RWPE1 (cell line): ENCODE measurements around the gene ARIH2.

Source experiments
- CTCF ChIA-PET: fragments of 350-600 bp; sonication (Branson Sonifier 250); formaldehyde crosslinking; extraction: SDS; loops from one replicate; lab custom pipeline; 2021; lab: Yijun Ruan, JAX
- POLR2A ChIA-PET: fragments of 400-600 bp; formaldehyde crosslinking; extraction: SDS; loops from one replicate; lab custom pipeline; 2020; ENCODE audit warnings: antibody characterized with exemption; ENCODE audit not compliant: low non-redundant PET; lab: Yijun Ruan, JAX
- DNase-seq: peaks from one replicate; pipeline ENCODE4 v3.0.0; 2012; ENCODE audit warnings: low spot score
- H3K27ac ChIP-seq: fragments of 450-650 bp; 2 replicates; pipeline ENCODE4 v1.5.1; 2017
- CTCF ChIP-seq: fragments of 450-650 bp; conservative IDR thresholded peaks from 2 replicates; pipeline ENCODE4 v1.5.1; 2017; ENCODE audit warnings: low read depth, mild to moderate bottlenecking

The ARIH2 gene

GRCh38 chr3:48927928-48928327 is 9.3 kb downstream of the ARIH2 start:
- DNase-seq, result no peak
- no peak for TF ChIP-seq CTCF
- POLR2A ChIA-PET, result no interaction called here
- CTCF ChIA-PET, result no interaction called here
- no peak overlapping the region for H3K27ac ChIP-seq

GRCh38 chr3:48928679-48929078 is 10.0 kb downstream of the ARIH2 start:
- ChIA-PET POLR2A (no interaction called here), CTCF (no interaction called here)
- no peak for DNase-seq
- no peak overlapping the region for H3K27ac ChIP-seq
- no peak for TF ChIP-seq CTCF

GRCh38 chr3:48929358-48930035 is 10.9 kb downstream of the ARIH2 start:
- H3K27ac ChIP-seq, result no peak overlapping the region
- POLR2A ChIA-PET, result no interaction called here
- DNase-seq, result no peak
- TF ChIP-seq CTCF, result no peak
- CTCF ChIA-PET, result no interaction called here

- ChIA-PET POLR2A (no interaction called here), CTCF (no interaction called here)
- no peak overlapping the region for H3K27ac ChIP-seq
- DNase-seq, result no peak
- TF ChIP-seq CTCF, result no peak
Measured at GRCh38 chr3:48930590-48930989, 11.9 kb downstream of the ARIH2 start.

- H3K27ac ChIP-seq, result peak overlapping the region; percentile 32; the same call in 1 of the 2 replicates
- ChIA-PET POLR2A (no interaction called here), CTCF (no interaction called here)
- DNase-seq, result no peak
- TF ChIP-seq CTCF, result no peak
Measured at GRCh38 chr3:48931944-48932580, 13.4 kb downstream of the ARIH2 start.

- no peak overlapping the region for H3K27ac ChIP-seq
- no peak for DNase-seq
- POLR2A ChIA-PET, result no interaction called here
- CTCF ChIA-PET, result interaction anchor here (0.6 kb wide), 2 partner anchors 21 to 560 kb away, joined by 3 read pairs; no protein-coding TSS in a partner anchor
- no peak for TF ChIP-seq CTCF
Measured at GRCh38 chr3:48934333-48934991, 15.8 kb downstream of the ARIH2 start.
